Body of pancreas (tissue), 4 donors: Measurements from ENCODE around the gene CCDC50. TPM values are rescaled to one million over a fixed set of nuclear protein-coding genes. Genes with fewer than 3 reads are reported as not detected.
A peak's percentile ranks its signal among the peaks of the same experiment; 100 is the strongest.

Experiments
- ATAC-seq: fragments of 150-250 bp; one replicate; pipeline ENCODE4 v1.9.1; 2016
- DNase-seq, 4 donors: peaks; one replicate each; pipeline ENCODE4 v3.0.0-alpha.2; 2019
- H3K27ac ChIP-seq, 4 donors: fragments of 200-600 bp; sonication (generic); 1 replicate in 3 of 4; 2 replicates in 1 of 4; pipeline versions ENCODE4 v1.5.1 to v1.6.1; 2016 to 2019; ENCODE audit warnings: mild to moderate bottlenecking in 1 of 4, mixed read lengths in 1 of 4, moderate library complexity in 1 of 4
- H3K27me3 ChIP-seq, 2 donors: fragments of 200-600 bp; sonication (generic); one replicate each; pipeline ENCODE4 v1.6.0; 2016; ENCODE audit warnings: mild to moderate bottlenecking in 1 of 2
- H3K36me3 ChIP-seq, 2 donors: fragments of 200-600 bp; sonication (generic); replicated peaks in 1 of 2; 2 replicates each; pipeline ENCODE4 v1.5.1; 2016; ENCODE audit warnings: low read depth in 2 of 2; ENCODE audit not compliant: insufficient read depth in 1 of 2
- H3K4me1 ChIP-seq: fragments of 200-600 bp; sonication (generic); one replicate; pipeline ENCODE4 v1.6.0; 2016
- H3K4me3 ChIP-seq, 2 donors: fragments of 200-600 bp; sonication (generic); 1 replicate in 1 of 2; 2 replicates in 1 of 2; pipeline ENCODE4 v1.5.1; 2016 to 2019
- H3K9me3 ChIP-seq, 3 donors: fragments of 200-600 bp; sonication (generic); 1 replicate in 2 of 3; 2 replicates in 1 of 3; pipeline ENCODE4 v1.5.1; 2016
- POLR2A ChIP-seq, 3 donors: fragments of 450-650 bp; IDR thresholded peaks; one replicate each; pipeline ENCODE4 v1.6.1; 2016; ENCODE audit warnings: antibody characterized with exemption in 3 of 3, mild to moderate bottlenecking in 2 of 3
- WGBS, 2 donors: methylation state at CpG; one replicate each; pipeline ENCODE4 v1.1.5; 2017; 5-methylcytosine and 5-hydroxymethylcytosine counted together
- intact Hi-C: fragments of 100-400 bp; cut with DNase I; formaldehyde crosslinking; loops from one replicate; pipeline ENCODE4 v1.15.1; 2023
- total RNA-seq, 2 donors: library from RNA; depleted of rRNA; stranded (reverse); fragments of >200 nt; gene quantifications; one replicate each; pipeline ENCODE4 v1.1.0, GENCODE V29; 2016
- TF ChIP-seq, protein P1 (sequence below), 7 experiments: fragments of 450-650 bp in 4 of 7; fragments of 200-600 bp in 3 of 7; sonication (generic) in 3 of 7; IDR thresholded peaks; one replicate each; pipeline ENCODE4 v1.5.1; 2016 to 2019; ENCODE audit warnings: antibody characterized with exemption in 7 of 7

CCDC50 gene
- total RNA-seq, 2 donors from 2014 or later = 51.1 to 89.3 TPM

DNA sequence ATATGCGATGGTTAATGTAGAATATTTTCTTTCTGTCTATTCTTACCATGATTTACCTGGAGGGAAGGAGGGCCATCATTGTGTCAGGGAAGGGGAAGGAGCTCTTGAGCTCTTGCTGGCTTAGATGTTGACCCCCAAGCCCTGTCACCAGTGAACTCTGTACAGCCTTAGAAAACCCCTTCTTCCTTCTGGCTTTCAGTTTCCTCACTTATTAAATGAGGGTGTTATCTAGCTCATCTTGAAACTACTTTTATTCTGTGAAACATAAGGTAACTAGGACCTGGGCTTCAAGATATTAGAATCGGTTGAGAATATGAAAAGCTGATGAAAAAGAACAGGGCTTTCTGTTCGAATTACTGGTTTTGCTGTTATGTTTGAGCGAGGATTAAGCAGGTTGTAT is 26.2 kb downstream of the CCDC50 start:
- Histone ChIP-seq H3K4me3 (no peak overlapping the region), H3K36me3 (no peaks in the 10 kb centered on the region), H3K27me3 (no peaks in the 10 kb centered on the region), H3K9me3 (no peaks in the 10 kb centered on the region), H3K4me1 (peaks cover 66% of the 10 kb centered on the region), H3K27ac (peak overlapping the region in 1 of 4 donors; percentile 45)
- no peak for ATAC-seq
- TF ChIP-seq, protein P1, sequence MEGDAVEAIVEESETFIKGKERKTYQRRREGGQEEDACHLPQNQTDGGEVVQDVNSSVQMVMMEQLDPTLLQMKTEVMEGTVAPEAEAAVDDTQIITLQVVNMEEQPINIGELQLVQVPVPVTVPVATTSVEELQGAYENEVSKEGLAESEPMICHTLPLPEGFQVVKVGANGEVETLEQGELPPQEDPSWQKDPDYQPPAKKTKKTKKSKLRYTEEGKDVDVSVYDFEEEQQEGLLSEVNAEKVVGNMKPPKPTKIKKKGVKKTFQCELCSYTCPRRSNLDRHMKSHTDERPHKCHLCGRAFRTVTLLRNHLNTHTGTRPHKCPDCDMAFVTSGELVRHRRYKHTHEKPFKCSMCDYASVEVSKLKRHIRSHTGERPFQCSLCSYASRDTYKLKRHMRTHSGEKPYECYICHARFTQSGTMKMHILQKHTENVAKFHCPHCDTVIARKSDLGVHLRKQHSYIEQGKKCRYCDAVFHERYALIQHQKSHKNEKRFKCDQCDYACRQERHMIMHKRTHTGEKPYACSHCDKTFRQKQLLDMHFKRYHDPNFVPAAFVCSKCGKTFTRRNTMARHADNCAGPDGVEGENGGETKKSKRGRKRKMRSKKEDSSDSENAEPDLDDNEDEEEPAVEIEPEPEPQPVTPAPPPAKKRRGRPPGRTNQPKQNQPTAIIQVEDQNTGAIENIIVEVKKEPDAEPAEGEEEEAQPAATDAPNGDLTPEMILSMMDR (IDR thresholded peaks at IDR 0.05) = no peak
- TF ChIP-seq POLR2A (IDR thresholded peaks at IDR 0.05) = no peak
- 84 to 95% methylated on average over 4 of the region's 4 CpGs for WGBS, 2 donors
- intact Hi-C loops = no loop called here
- DNase-seq = no peak

DNA sequence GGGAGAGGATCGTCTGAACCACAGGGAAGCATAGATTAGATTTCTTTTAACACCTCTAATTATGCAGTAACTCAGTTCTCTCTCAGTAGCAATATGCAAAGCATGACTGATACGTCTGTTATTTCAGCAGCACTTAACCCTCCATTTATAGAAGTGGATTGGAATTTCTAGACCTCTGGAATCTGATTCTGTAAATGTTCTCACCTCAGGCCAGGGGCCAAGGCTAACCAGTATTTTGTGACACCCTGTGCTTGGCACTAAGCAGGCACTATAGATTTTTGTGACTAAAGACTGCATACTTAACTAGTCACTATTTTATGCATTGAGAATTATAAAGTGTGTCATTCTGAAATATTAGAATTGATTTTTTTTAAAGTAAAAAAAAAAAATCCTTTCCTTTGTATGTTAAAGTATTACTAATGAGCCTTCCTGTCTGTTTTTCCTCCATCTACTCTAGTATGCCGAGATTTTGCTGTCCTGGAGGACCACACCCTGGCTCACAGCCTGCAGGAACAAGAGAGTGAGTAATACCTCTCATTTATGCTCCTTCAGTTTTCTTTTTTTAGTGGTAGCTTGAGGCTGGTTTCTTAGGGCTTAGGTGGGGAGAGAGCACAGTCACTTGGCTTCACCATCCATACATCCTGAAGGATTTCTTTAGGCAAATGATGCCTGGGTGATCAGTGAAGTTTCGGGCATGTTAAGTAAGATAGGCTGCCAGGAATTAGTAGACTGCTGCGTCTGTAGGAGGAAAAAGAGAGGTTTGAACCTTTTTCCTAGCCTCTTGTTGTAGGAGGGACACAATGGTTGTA is 27.6 kb downstream of the CCDC50 start:
- ATAC-seq (peak; percentile 55), DNase-seq (peak in 1 of 4 donors; percentile 12)
- peaks cover 52% of the 10 kb centered on the region for H3K4me1 ChIP-seq
- no peaks in the 10 kb centered on the region for H3K9me3 ChIP-seq
- peaks cover 0 to 5% of the 10 kb centered on the region in 2 donors for H3K36me3 ChIP-seq
- peak overlapping the region in 2 of 4 donors; percentile 4 to 45 for H3K27ac ChIP-seq
- H3K4me3 ChIP-seq = no peak overlapping the region
- WGBS, 2 donors = 53 to 55% methylated on average over 5 of the region's 5 CpGs
- intact Hi-C loops = no loop called here
- TF ChIP-seq, protein P1 (IDR thresholded peaks at IDR 0.05) = no peak
- TF ChIP-seq POLR2A (IDR thresholded peaks at IDR 0.05) = no peak
- no peaks in the 10 kb centered on the region for H3K27me3 ChIP-seq

DNA sequence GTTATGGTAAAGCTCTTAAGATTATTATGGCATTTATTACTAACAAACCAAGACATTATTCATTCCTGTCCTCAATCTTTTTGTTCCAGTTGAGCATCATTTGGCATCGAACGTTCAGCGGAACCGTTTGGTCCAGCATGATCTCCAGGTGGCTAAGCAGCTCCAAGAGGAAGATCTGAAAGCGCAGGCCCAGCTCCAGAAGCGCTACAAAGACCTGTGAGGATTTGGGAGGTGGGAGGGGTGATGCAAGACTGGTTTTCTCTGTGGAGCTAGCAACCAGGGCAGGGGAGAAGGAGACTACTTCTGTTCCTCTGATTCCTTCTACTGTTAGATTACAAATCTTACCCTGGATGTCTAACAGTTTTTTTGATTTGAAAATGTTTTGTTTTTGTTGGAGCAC is 28.7 kb downstream of the CCDC50 start:
- no peak overlapping the region for H3K27ac ChIP-seq
- no peak overlapping the region for H3K4me3 ChIP-seq
- intact Hi-C loops = no loop called here
- H3K36me3 ChIP-seq = peaks cover 0 to 5% of the 10 kb centered on the region in 2 donors
- WGBS, 2 donors = 88 to 93% methylated on average over 6 of the region's 6 CpGs
- H3K9me3 ChIP-seq = no peaks in the 10 kb centered on the region
- H3K4me1 ChIP-seq = peaks cover 41% of the 10 kb centered on the region
- no peak for ATAC-seq
- DNase-seq = no peak
- no peaks in the 10 kb centered on the region for H3K27me3 ChIP-seq
- TF ChIP-seq POLR2A (IDR thresholded peaks at IDR 0.05) = no peak
- TF ChIP-seq, protein P1 (IDR thresholded peaks at IDR 0.05) = no peak

DNA sequence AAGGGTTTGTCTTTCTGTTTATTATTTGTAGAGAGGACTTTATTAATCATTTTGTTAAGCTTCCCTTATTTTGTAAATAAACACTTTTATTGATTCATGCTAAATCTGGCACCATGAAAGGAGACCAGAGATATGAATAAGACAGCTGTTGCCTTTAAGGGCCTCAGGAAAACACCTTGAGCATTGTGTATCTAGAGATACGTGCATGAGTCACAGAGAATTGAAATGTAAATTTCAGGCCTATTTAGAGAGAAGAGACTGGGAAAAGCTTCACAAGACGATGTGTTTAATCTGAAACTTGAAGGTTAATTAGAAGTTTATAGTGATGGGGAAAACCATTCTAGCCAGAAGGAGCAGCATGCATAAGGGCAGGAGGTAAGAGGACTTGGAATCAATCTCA is 29.7 kb downstream of the CCDC50 start:
- 30 to 53% methylated on average over 2 of the region's 2 CpGs for WGBS, 2 donors
- DNase-seq = no peak
- Histone ChIP-seq H3K4me3 (no peak overlapping the region), H3K4me1 (peaks cover 31% of the 10 kb centered on the region), H3K36me3 (peaks cover 0 to 10% of the 10 kb centered on the region in 2 donors), H3K9me3 (no peaks in the 10 kb centered on the region), H3K27ac (no peak overlapping the region), H3K27me3 (no peaks in the 10 kb centered on the region)
- TF ChIP-seq, protein P1 (IDR thresholded peaks at IDR 0.05) = no peak
- no peak for TF ChIP-seq POLR2A (IDR thresholded peaks at IDR 0.05)
- no peak for ATAC-seq
- intact Hi-C loops = no loop called here

DNA sequence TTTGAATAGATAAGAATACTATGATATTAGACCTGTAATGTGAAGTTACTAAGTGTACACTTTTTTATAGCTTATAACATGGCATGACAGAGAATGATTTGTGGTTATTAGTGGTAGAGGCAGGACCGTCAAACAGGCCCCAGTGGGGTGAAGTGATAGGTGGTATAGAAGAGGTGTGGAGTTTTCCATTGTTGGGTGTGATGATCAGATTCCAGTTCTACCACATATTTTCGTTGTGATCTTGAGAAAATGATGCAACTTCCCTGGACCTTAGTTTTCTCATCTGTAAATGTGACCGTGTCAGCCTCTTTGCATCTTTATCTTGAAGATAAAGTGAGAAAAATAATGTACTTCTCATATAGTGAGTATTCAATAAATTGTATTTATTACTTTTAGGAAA is 31.4 kb downstream of the CCDC50 start:
- 85 to 88% methylated on average over 3 of the region's 3 CpGs for WGBS, 2 donors
- no peak for DNase-seq
- ATAC-seq = no peak

More for the DNA sequence above, 31.4 kb downstream of the CCDC50 start:
- H3K27me3 ChIP-seq = no peaks in the 10 kb centered on the region
- TF ChIP-seq, protein P1 (IDR thresholded peaks at IDR 0.05) = no peak
- no peak for TF ChIP-seq POLR2A (IDR thresholded peaks at IDR 0.05)
- H3K36me3 ChIP-seq = peaks cover 0 to 10% of the 10 kb centered on the region in 2 donors
- H3K9me3 ChIP-seq = no peaks in the 10 kb centered on the region
- no peak overlapping the region for H3K4me3 ChIP-seq
- intact Hi-C loops = no loop called here
- H3K27ac ChIP-seq = no peak overlapping the region
- H3K4me1 ChIP-seq = peaks cover 26% of the 10 kb centered on the region
